ENCODE results near the gene ZNF432.
"Not testable (repeated sequence)": the region's sequence is repeated elsewhere in the genome, so short reads cannot be mapped to it uniquely, and the experiment has no call there.

The ZNF432 gene

GRCh38 chr19:52048555-52049501 lies at the start of gene ZNF432:
ZNF432 (minus strand) TSS chr19:52048838; CDS start chr19:52046868, 1,970 bp downstream.
- DNase-seq (ENCODE audit: low read depth), result peak; percentile 72

- not testable (repeated sequence) for DNase-seq (ENCODE audit: low read depth)
These were observed 47.8 kb upstream of the ZNF432 start for GRCh38 chr19:52096416-52096815.

- peak; percentile 65 for DNase-seq (ENCODE audit: low read depth)
These were observed 46.8 kb upstream of the ZNF432 start, which contains the start of gene ZNF841 for GRCh38 chr19:52095172-52096014. ZNF841 (minus strand) TSS chr19:52095765; CDS start chr19:52084801, 10,964 bp downstream.

DNA sequence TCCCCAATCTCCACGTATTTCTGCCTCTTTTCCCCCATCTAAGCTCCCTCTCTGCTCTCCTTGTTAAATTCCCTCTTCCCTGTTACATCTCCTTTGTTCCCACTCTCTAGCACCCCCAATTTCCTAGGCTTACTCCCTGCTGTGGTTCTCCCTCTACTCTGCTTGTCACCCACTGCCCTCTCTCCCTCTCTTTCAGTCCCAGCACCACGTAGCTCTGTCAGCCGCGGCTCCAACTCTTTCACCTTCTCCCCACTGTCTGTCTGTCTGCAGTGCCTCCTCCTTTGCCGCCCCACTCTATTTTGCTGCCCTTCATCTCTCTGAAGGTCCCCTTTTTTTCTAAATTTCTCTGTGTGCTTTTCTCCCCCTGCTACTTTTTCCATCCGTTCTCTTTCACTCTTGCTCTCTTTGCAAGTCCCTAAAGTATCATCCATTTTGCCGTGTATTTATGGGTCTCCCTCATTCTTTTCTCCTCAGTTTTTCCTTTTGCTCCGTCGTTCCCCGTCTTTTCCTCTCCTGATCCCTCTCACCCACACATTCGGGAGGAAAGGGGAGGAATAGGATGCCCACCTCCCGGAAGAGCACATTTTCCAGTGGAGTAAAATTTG lies 46.0 kb upstream of the ZNF432 start:
- no peak for DNase-seq (ENCODE audit: low read depth)

DNA sequence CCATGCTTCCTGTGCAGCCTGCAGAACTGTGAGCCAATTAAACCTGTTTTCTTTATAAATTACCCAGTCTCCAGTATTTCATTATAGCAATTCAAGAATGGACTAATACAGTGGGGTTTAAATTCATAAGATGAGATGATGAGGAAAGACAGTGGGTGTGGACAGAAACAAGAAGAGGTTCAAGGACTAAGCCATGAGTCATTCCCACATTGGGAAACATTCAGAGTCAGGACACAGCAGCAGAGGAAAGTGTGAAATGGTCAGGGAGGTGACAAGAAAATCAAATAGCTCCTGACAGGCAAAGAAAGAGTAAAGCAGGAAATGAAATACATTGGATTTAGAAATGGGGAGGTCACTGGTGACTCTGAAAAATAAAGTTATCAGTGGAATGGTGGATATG lies 37.8 kb upstream of the ZNF432 start:
- DNase-seq (ENCODE audit: low read depth), result no peak

- DNase-seq (ENCODE audit: low read depth), result no peak
These were observed 21.9 kb upstream of the ZNF432 start for GRCh38 chr19:52070496-52070895.

DNA sequence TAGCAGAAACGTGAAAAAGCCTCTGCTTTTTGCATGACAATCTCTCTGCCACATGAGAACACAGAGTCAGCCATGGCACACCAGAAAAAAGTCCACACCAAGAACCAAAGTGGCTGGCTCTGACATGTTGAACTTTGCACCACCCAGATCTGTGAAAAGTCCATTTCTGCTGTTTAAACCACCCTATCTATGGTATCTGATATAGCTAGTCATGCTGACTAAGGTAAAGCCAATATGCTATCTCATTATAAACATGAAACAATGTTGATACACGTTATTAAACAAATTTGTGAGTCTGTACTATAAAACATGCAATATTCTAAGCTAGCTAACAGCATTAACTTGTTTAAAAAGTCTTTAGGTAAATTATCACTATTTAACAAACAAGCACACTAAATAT lies 21.0 kb upstream of the ZNF432 start:
- no peak for DNase-seq (ENCODE audit: low read depth)

DNA sequence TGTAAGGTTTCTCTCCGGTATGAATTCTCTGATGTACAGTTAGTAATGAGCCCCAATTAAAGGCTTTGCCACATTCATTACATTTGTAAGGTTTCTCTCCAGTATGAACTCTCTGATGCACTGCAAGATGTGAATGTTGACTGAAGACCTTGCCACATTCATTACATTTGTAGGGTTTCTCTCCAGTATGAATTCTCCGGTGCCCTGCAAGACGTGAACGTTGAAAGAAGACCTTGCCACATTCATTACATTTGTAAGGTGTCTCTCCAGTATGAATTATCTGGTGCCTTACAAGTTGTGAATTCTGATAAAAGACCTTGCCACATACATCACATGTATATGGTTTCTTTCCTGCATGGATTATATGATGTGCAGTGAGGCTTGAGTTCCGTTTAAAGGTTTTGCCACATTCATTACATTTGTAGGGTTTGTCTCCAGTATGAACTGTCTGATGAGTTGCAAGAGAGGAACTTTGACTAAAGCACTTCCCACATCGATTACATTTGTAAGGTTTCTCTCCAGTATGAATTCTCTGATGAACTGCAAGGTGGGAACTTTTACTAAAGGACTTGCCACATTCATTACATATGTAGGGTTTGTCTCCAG lies 17.7 kb upstream of the ZNF432 start:
- DNase-seq (ENCODE audit: low read depth), result no peak

- DNase-seq (ENCODE audit: low read depth), result no peak
These were observed 16.8 kb upstream of the ZNF432 start for GRCh38 chr19:52065399-52065798.

- DNase-seq (ENCODE audit: low read depth), result not testable (repeated sequence)
These were observed 7.8 kb upstream of the ZNF432 start for GRCh38 chr19:52056480-52056879.

GRCh38 chr19:52051736-52052135 lies 3.1 kb upstream of the ZNF432 start:
- not testable (repeated sequence) for DNase-seq (ENCODE audit: low read depth)

GRCh38 chr19:52039169-52039568 lies 9.5 kb downstream of the ZNF432 start:
- no peak for DNase-seq (ENCODE audit: low read depth)

DNA sequence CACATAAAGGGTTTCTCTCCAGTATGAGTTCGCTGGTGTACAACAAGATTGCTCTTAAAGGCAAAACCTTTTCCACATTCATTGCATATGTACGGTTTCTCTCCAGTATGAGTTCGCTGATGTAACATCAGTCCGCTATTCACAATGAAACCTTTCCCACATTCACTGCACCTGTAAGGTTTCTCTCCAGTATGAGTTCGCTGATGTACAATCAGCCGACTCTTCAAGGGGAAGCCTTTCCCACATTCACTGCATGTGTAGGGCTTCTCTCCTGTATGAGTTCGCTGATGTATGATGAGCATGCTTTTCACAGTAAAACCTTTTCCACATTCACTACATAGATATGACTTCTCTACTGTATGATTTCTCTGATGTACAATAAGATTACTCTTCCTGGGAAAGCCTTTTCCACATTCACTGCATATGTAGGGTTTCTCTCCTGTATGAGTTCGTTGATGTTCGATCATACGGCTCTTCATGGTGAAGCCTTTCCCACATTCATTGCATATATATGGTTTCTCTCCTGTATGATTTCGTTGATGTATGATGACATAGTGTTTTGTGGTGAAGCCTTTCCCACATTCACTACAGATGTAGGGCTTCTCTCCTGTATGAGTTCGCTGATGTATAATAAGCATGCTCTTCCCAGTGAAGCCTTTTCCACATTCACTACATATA lies 14.4 kb downstream of the ZNF432 start:
- no peak for DNase-seq (ENCODE audit: low read depth)

GRCh38 chr19:52028780-52029123 lies 19.9 kb downstream of the ZNF432 start:
- no peak for DNase-seq (ENCODE audit: low read depth)

DNA sequence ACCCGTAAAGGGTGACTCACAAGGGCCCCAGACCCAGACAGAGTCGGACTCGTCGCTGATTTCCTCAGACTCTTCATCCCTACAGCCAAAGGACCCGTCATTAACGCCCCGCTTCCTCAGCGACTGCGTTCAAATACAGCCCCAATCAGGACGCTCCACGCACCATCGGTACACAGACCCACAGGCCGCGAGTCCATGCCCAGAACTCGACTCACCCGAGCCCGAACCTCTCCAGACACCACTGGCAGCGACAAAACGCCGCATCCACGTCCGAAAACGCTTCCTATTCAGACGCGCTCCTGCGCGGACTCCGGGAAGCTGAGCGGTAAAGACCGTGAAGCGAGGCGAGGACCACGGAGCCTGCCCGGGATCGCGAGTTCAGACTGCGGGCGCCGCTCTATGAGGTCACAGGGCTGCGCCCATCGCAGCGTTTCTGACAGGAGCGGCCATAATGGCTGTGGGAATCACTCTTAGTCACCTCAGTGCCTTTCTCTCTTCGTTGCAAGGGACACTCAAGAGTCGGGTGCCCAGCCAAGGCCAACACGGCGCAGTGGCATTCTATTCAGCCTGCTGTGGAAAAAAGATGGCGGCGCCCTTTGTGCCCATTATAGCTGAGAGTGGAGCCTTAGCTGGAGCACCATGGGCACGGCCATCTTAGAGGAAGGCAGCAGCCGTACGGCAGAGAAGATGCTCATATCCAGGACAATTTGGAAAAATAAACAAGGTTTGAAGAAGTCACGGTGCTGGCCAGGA lies 20.4 kb downstream of the ZNF432 start, which contains the start of gene ZNF614:
ZNF614 (minus strand) TSS at position 353 of the 753 bp plus-strand sequence. CDS start 2,634 bp downstream, outside the sequence.
- DNase-seq (ENCODE audit: low read depth), result peak; percentile 71

DNA sequence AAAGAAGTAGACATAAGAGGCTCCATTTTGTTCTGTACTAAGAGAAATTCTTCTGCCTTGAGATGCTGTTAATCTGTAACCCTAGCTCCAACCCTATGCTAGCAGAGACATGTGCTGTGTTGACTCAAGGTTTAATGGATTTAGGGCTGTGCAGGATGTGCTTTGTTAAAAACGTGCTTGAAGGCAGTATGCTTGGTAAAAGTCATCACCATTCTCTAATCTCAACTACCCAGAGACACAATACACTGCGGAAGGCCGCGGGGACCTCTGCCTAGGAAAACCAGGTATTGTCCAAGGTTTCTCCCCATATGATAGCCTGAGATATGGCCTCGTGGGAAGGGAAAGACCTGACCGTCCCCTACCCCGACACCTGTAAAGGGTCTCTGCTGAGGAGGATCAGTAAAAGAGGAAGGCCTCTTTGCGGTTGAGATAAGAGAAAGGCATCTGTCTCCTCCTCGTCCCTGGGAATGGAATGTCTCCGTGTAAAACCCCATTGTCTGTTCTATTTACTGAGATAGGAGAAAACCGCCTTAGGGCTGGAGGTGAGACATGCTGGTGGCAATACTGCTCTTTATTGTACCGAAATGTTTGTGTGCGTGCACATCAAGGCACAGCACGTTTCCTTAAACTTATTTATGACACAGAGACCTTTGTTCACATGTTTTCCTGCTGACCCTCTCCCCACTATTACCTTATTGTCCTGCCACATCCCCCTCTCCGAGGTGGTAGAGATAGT lies 22.2 kb downstream of the ZNF432 start:
- not testable (repeated sequence) for DNase-seq (ENCODE audit: low read depth)

DNA sequence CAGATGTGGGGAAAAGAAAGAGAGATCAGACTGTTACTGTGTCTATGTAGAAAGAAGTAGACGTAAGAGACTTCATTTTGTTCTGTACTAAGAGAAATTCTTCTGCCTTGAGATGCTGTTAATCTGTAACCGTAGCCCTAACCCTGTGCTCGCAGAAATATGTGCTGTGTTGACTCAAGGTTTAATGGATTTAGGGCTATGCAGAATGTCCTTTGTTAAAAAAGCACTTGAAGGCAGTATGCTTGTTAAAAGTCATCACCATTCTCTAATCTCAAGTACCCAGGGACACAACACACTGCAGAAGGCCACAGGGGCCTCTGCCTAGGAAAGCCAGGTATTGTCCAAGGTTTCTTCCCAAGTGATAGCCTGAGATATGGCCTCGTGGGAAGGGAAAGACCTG lies 24.2 kb downstream of the ZNF432 start:
- DNase-seq (ENCODE audit: low read depth), result not testable (repeated sequence)

- no peak for DNase-seq (ENCODE audit: low read depth)
These were observed 26.4 kb downstream of the ZNF432 start for GRCh38 chr19:52022193-52022592.

GRCh38 chr19:52020506-52020905 lies 28.1 kb downstream of the ZNF432 start:
- DNase-seq (ENCODE audit: low read depth), result no peak

DNA sequence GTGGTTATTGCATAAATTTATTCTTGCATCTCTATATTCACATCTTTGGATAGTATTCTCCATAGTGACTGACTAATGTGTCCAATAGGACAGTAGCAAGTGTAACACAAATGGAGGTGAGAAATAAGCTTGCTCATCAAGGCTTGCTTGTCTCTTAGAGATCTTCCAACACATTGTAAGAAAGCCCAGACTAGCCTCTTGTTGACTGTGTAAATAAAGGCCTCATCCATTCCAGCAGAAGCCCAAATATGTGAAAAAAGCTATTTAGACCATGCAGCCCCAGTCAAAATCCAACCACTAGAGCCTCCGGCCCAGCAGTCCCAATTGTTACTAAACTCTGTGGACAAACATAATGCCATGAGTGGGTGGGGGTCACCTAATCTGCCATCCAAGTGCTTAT lies 38.0 kb downstream of the ZNF432 start:
- DNase-seq (ENCODE audit: low read depth), result no peak

Measured in GM04503 (cell line).